HL-60 (cell line): Measurements from ENCODE around the gene LYPD5.

Experiments used
- DNase-seq, 2 experiments: peaks; one replicate each; pipeline ENCODE4 v3.0.0-alpha.2; 2010 to 2020; ENCODE audit warnings: low read depth in 1 of 2, low spot score in 1 of 2
- H3K27ac ChIP-seq: fragments of 250-450 bp; sonication (Bioruptor Pico); replicated peaks from 2 replicates; pipeline ENCODE4 v1.5.1; 2020; ENCODE audit warnings: mild to moderate bottlenecking, moderate library complexity
- H3K27me3 ChIP-seq: fragments of 250-450 bp; sonication (Bioruptor Pico); 2 replicates; pipeline ENCODE4 v1.5.1; 2021; ENCODE audit warnings: mild to moderate bottlenecking, moderate library complexity; ENCODE audit not compliant: insufficient read depth, poor library complexity, severe bottlenecking
- H3K4me3 ChIP-seq: replicated peaks from 2 replicates; pipeline ENCODE4 v1.5.1; 2011; ENCODE audit warnings: mild to moderate bottlenecking, control low read depth, low read length; ENCODE audit not compliant: insufficient read depth
- CTCF ChIP-seq: IDR thresholded peaks from one replicate; pipeline ENCODE4 v1.5.1; 2011; ENCODE audit warnings: low read length, control low read depth, inconsistent platforms; ENCODE audit not compliant: insufficient read depth
- GABPA ChIP-seq: IDR thresholded peaks from 2 replicates; pipeline ENCODE4 v1.6.1; 2012; ENCODE audit warnings: low read depth
- POLR2AphosphoS5 ChIP-seq: IDR thresholded peaks from 2 replicates; pipeline ENCODE4 v1.6.1; 2012; ENCODE audit warnings: low read depth
- SPI1 ChIP-seq: IDR thresholded peaks from 2 replicates; pipeline ENCODE4 v1.6.1; 2012; ENCODE audit warnings: low read depth, mild to moderate bottlenecking, borderline replicate concordance
- TF ChIP-seq, protein P1 (sequence below): IDR thresholded peaks from 2 replicates; pipeline ENCODE4 v1.6.1; 2012; ENCODE audit warnings: low read depth; ENCODE audit not compliant: insufficient replicate concordance

Gene LYPD5

GRCh38 chr19:43789029-43789428 lies 13.2 kb downstream of the LYPD5 start:
- DNase-seq, result peak in 1 of 2 experiments; percentile 44
- Histone ChIP-seq H3K27me3 (no peaks in the 10 kb centered on the region), H3K27ac (no peak overlapping the region), H3K4me3 (no peak overlapping the region)
- TF ChIP-seq GABPA (no peak), SPI1 (peak; percentile 79)
- TF ChIP-seq, protein P1, sequence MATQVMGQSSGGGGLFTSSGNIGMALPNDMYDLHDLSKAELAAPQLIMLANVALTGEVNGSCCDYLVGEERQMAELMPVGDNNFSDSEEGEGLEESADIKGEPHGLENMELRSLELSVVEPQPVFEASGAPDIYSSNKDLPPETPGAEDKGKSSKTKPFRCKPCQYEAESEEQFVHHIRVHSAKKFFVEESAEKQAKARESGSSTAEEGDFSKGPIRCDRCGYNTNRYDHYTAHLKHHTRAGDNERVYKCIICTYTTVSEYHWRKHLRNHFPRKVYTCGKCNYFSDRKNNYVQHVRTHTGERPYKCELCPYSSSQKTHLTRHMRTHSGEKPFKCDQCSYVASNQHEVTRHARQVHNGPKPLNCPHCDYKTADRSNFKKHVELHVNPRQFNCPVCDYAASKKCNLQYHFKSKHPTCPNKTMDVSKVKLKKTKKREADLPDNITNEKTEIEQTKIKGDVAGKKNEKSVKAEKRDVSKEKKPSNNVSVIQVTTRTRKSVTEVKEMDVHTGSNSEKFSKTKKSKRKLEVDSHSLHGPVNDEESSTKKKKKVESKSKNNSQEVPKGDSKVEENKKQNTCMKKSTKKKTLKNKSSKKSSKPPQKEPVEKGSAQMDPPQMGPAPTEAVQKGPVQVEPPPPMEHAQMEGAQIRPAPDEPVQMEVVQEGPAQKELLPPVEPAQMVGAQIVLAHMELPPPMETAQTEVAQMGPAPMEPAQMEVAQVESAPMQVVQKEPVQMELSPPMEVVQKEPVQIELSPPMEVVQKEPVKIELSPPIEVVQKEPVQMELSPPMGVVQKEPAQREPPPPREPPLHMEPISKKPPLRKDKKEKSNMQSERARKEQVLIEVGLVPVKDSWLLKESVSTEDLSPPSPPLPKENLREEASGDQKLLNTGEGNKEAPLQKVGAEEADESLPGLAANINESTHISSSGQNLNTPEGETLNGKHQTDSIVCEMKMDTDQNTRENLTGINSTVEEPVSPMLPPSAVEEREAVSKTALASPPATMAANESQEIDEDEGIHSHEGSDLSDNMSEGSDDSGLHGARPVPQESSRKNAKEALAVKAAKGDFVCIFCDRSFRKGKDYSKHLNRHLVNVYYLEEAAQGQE, result peak; percentile 100

GRCh38 chr19:43786665-43787064 lies 15.6 kb downstream of the LYPD5 start:
- H3K4me3 ChIP-seq, result no peak overlapping the region
- DNase-seq, result no peak
- no peaks in the 10 kb centered on the region for H3K27me3 ChIP-seq
- no peak overlapping the region for H3K27ac ChIP-seq
- TF ChIP-seq GABPA (no peak), SPI1 (no peak), CTCF (no peak), POLR2AphosphoS5 (no peak)
- TF ChIP-seq, protein P1, result no peak

DNA sequence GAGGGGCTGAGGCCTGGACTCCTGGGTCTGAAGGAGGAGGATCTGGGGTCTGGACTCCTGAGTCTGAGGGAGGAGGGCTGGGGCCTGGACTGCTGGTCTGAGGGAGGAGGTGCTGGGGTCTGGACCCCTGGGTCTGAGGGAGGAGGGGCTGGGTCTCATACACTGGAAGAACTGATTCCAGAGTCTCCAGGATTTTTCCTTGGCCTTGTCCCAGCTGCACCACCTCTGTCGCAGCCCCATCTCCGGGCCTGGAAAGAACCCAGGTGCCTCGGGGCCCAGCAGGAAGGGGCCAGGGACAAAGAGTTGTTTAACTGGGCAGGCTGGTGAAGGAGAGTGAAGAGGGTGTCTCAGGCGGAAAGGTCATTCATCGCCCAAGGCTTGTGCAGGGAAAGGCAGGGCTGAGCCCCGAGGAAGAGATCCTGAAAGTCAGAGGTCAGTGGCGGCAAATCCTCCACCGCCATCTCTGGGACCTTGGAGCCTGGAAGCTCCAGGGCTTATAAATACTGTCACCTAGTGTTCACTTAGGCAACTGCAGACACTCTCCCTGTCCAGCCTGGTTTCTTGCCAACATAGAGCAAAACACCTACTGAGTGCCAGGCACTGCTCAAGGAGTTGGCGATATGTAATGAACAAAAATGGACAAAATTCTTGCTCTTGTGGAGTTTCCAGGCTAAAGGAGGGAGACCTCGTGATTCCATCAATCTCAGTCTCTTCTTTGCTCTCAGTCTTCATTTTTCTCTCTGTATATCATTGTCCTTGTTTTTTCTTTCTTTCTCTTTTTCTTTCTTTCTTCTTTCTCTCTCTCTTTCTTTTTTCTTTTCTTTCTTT lies 17.1 kb downstream of the LYPD5 start:
- Histone ChIP-seq H3K27me3 (no peaks in the 10 kb centered on the region), H3K27ac (0 out of 2 replicates have a peak overlapping the region, but pooled peaks have one; percentile 8), H3K4me3 (no peak overlapping the region)
- DNase-seq, result peak in 1 of 2 experiments; percentile 70
- TF ChIP-seq SPI1 (no peak), GABPA (no peak), CTCF (peak; percentile 100)
- TF ChIP-seq, protein P1, result peak; percentile 41
